DND-41 (cell line): ENCODE measurements around the gene NMBR.

ENCODE experiments used
- CTCF ChIP-seq: IDR thresholded peaks from 2 replicates; pipeline ENCODE4 v1.5.1; 2012; ENCODE audit warnings: borderline replicate concordance, low read length, moderate library complexity, mild to moderate bottlenecking; ENCODE audit not compliant: poor library complexity, severe bottlenecking; ENCODE audit errors: extremely low read depth
- EZH2 ChIP-seq: IDR thresholded peaks from 3 replicates; pipeline ENCODE4 v1.6.1; 2012; ENCODE audit warnings: borderline replicate concordance, low read depth, mild to moderate bottlenecking, moderate library complexity, low read length, inconsistent platforms; ENCODE audit not compliant: severe bottlenecking

GRCh38 chr6:142178129-142178528 is 31.2 kb upstream of the NMBR start:
- no peak for TF ChIP-seq CTCF
- no peak for TF ChIP-seq EZH2
